Measurements from ENCODE around the gene COL21A1.
"Not testable (repeated sequence)": the region's sequence is repeated elsewhere in the genome, so short reads cannot be mapped to it uniquely, and the experiment has no call there.

COL21A1 gene

DNA sequence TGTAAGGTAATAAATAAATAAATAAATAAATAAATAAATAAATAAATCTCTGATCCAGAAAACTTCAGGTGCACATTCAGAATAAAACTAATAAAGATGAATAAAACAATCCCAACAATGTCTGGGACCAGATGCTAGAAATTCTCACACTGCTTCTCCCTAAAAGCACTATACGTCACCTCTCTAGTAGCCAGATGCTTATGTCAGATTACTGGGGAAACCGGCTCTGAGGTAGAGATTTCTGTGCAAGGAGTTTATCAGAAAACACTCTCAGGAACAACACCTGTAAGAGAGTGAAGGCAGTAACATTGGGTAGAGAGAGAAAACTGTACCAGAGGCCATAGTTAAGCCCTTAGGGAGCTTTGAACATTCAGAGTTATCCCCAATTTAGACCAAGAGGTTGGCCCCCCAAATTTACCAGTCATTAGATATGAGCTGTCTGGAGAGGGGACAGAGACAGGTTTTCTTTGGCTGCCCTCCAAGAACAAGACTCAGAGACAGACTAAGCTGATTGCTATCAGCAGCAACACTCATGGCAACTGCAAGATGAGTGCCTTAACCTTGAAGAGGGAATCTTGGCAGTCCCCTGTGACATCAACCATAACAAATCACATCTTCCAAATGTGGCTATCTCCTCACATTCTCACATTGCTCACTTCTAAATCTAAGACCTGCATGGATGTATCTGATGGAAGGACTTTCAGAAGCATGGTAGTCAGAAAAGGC, 220.8 kb downstream of the COL21A1 start:
- H3K4me1 ChIP-seq (ENCODE audit: insufficient read depth, low read length) = no peaks in the 10 kb centered on the region; the same call in 1 of the 2 replicates
- H3K36me3 ChIP-seq (ENCODE audit: insufficient read depth, low read length) = no peaks in the 10 kb centered on the region
- no peak overlapping the region for H3K9ac ChIP-seq (ENCODE audit: low read depth, low read length)
- no peaks in the 10 kb centered on the region for H3K9me3 ChIP-seq (ENCODE audit: control insufficient read depth, insufficient read depth, low read length)

DNA sequence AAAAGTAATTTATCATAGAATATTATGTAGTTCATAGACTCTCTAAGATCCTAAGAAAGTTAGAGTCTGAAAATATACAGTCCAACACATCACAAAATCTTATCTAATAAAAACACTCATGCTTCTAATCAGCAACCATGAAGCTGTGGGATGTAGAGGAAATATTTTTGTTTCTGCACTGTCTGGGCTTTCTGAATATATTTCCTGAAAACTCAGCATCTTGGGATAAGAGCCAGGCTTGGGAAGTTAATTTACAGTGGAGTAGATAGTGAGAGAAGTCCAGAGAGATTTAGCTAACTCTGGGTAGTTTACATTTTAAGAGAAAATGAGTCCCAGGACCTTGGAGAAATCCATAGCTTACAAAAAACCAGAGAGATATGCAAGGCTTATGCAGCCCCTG, 221.6 kb downstream of the COL21A1 start:
- Histone ChIP-seq H3K9ac (ENCODE audit: low read depth, low read length) (no peak overlapping the region), H3K9me3 (ENCODE audit: control insufficient read depth, insufficient read depth, low read length) (no peaks in the 10 kb centered on the region), H3K36me3 (ENCODE audit: insufficient read depth, low read length) (no peaks in the 10 kb centered on the region), H3K4me1 (ENCODE audit: insufficient read depth, low read length) (no peaks in the 10 kb centered on the region; the same call in 1 of the 2 replicates)

DNA sequence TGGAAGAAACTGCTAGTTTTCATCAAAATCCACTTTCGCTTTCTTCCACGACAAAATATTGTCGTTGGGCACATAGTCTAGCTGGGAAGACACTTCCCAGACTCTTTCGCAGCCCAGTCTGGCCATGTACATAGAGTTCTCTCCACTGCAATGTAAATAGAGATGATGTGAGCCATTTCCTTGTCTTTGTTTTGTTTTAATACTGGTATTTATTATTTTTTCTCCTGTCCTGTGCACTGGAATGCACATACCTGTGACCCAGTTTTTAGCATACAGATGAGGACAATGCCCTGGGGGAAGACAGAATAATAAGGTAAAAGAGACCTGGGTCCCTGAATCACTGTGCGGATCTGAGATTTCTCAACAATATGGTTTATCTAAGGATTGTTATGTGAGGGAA, 222.4 kb downstream of the COL21A1 start:
- Histone ChIP-seq H3K4me1 (ENCODE audit: insufficient read depth, low read length) (no peaks in the 10 kb centered on the region; the same call in 1 of the 2 replicates), H3K9ac (ENCODE audit: low read depth, low read length) (no peak overlapping the region), H3K36me3 (ENCODE audit: insufficient read depth, low read length) (no peaks in the 10 kb centered on the region), H3K9me3 (ENCODE audit: control insufficient read depth, insufficient read depth, low read length) (peaks cover 3% of the 10 kb centered on the region; the same call in 1 of the 2 replicates)

DNA sequence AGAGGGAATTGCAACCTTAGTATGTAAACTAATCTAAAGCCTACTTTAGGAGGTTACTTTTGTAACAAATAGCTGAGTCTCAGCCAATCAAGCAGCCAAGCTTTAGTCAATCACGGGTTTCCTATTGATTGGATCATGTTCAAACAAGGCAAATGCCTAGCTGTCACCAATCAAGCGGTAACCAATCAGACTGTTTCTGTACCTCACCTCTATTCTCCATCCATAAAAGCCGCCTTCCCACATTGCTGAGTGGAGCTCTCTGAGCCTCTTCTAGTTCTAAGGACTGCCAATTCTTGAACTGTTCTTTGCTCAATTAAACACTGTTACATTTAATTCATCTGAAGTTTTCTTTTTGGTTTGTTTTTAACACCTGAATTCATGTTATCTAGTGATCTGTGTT, 223.6 kb downstream of the COL21A1 start:
- peaks cover 3% of the 10 kb centered on the region; the same call in 1 of the 2 replicates for H3K9me3 ChIP-seq (ENCODE audit: control insufficient read depth, insufficient read depth, low read length)
- H3K36me3 ChIP-seq (ENCODE audit: insufficient read depth, low read length) = no peaks in the 10 kb centered on the region
- no peak overlapping the region for H3K9ac ChIP-seq (ENCODE audit: low read depth, low read length)
- no peaks in the 10 kb centered on the region; the same call in 1 of the 2 replicates for H3K4me1 ChIP-seq (ENCODE audit: insufficient read depth, low read length)

DNA sequence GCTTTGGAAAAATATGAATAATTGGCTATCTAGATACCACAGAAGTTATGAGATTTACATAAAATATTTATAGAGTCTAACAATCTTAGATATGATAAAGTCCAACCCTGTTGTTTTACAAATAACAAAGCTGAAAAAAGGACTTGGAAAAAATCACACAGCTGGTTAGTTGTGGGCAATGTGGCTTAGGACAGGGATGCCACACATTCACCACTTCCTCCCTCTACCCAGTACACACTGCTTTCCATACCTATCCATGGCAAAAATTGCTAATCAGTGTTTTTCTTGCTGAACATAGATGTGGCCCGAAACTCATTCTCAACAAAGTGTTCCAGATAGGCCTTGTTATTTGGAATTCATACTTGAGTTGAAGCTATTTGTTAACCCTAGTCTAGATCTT, 224.7 kb downstream of the COL21A1 start:
- Histone ChIP-seq H3K4me1 (ENCODE audit: insufficient read depth, low read length) (no peaks in the 10 kb centered on the region; the same call in 1 of the 2 replicates), H3K9ac (ENCODE audit: low read depth, low read length) (no peak overlapping the region), H3K9me3 (ENCODE audit: control insufficient read depth, insufficient read depth, low read length) (peaks cover 3% of the 10 kb centered on the region; the same call in 1 of the 2 replicates), H3K36me3 (ENCODE audit: insufficient read depth, low read length) (no peaks in the 10 kb centered on the region)

- Histone ChIP-seq H3K9me3 (ENCODE audit: control insufficient read depth, insufficient read depth, low read length) (peaks cover 3% of the 10 kb centered on the region; the same call in 1 of the 2 replicates), H3K9ac (ENCODE audit: low read depth, low read length) (no peak overlapping the region), H3K4me1 (ENCODE audit: insufficient read depth, low read length) (no peaks in the 10 kb centered on the region; the same call in 1 of the 2 replicates), H3K36me3 (ENCODE audit: insufficient read depth, low read length) (no peaks in the 10 kb centered on the region)
Measured at GRCh38 chr6:56021943-56022342, 225.4 kb downstream of the COL21A1 start.

GRCh38 chr6:56019973-56020372, 227.4 kb downstream of the COL21A1 start:
- Histone ChIP-seq H3K9ac (ENCODE audit: low read depth, low read length) (no peak overlapping the region), H3K36me3 (ENCODE audit: insufficient read depth, low read length) (no peaks in the 10 kb centered on the region), H3K9me3 (ENCODE audit: control insufficient read depth, insufficient read depth, low read length) (peaks cover 3% of the 10 kb centered on the region; the same call in 1 of the 2 replicates), H3K4me1 (ENCODE audit: insufficient read depth, low read length) (no peaks in the 10 kb centered on the region; the same call in 1 of the 2 replicates)

DNA sequence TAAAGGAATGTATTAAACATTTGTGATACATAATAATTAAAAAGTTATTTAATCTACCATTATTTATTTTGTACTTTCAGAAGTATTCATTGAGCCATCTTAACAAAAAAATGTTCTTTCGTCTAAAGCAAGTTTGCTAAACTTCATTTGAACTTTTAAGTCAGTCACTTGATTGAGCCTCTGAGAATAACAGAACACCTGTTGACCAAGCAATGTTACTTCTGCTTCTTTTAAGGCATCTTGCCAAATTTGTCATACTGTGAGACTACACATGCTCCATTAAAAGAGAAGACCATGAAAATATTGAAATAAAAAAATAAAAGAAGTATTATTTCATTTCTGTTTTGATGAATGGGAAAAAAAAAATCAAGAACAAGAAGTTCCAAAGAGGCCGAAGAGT, 230.2 kb downstream of the COL21A1 start:
- no peaks in the 10 kb centered on the region for H3K36me3 ChIP-seq (ENCODE audit: insufficient read depth, low read length)
- H3K9ac ChIP-seq (ENCODE audit: low read depth, low read length) = no peak overlapping the region
- no peaks in the 10 kb centered on the region; the same call in 1 of the 2 replicates for H3K4me1 ChIP-seq (ENCODE audit: insufficient read depth, low read length)
- peaks cover 3% of the 10 kb centered on the region; the same call in 1 of the 2 replicates for H3K9me3 ChIP-seq (ENCODE audit: control insufficient read depth, insufficient read depth, low read length)

DNA sequence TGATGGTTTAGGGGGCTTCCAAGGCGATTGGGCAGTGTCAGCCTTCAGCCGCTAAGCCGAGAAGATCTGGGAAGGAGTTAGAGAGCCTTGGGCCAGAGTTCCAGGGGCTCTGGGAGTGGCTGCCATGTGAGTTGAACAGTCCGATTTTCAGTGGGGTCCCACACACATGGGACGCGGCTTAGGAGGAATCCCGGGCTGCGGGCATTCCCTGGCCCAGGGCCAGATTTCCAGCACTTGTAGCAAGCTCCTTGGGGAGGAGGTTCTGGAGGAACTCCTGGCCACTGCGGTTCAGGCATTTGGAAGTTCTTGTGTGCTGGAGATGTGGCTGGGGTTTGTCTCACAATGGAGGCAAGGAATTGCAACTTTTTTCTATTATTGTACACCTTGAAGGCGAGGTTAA, 233.3 kb downstream of the COL21A1 start:
- not testable (repeated sequence) for H3K9me3 ChIP-seq (ENCODE audit: control insufficient read depth, insufficient read depth, low read length); H3K4me1 ChIP-seq (ENCODE audit: insufficient read depth, low read length); H3K9ac ChIP-seq (ENCODE audit: low read depth, low read length); H3K36me3 ChIP-seq (ENCODE audit: insufficient read depth, low read length)

DNA sequence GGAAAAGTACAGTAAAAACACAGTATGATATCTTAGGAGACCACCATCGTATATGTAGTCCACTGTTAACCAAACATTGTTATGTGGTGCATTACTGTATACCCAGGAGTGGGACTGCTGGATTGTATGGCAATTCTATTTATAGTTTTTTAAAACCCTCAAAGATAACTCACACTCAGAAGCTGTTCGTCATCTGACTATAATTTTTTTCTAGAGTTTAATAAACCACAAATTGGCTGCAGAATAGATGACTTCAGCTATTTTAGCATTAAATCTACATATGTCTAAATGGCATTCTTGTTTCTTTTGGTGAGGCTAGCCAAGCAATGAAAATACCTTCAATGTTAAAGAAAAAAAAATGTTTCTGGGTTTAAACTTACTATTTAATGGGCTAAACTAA, 237.7 kb downstream of the COL21A1 start:
- no peak overlapping the region for H3K9ac ChIP-seq (ENCODE audit: low read depth, low read length)
- H3K36me3 ChIP-seq (ENCODE audit: insufficient read depth, low read length) = no peaks in the 10 kb centered on the region
- no peaks in the 10 kb centered on the region for H3K9me3 ChIP-seq (ENCODE audit: control insufficient read depth, insufficient read depth, low read length)
- no peaks in the 10 kb centered on the region for H3K4me1 ChIP-seq (ENCODE audit: insufficient read depth, low read length)
